Gastroesophageal sphincter (tissue), 3 donors: ENCODE results near the gene GDF2.

Experiments used
- EP300 ChIP-seq: sonication (generic); formaldehyde crosslinking; IDR thresholded peaks from one replicate; pipeline ENCODE4 v1.6.1; 2017; ENCODE audit warnings: antibody characterized with exemption, mild to moderate bottlenecking
- POLR2AphosphoS5 ChIP-seq: sonication (generic); formaldehyde crosslinking; IDR thresholded peaks from one replicate; pipeline ENCODE4 v1.6.1; 2017; ENCODE audit warnings: antibody characterized with exemption
- TF ChIP-seq, protein P1 (sequence below), 4 experiments: fragments of 200-600 bp in 2 of 4; fragments of 450-650 bp in 2 of 4; sonication (generic) in 1 of 4; IDR thresholded peaks; one replicate each; pipeline ENCODE4 v1.5.1; 2017 to 2019; ENCODE audit warnings: antibody characterized with exemption in 4 of 4, mild to moderate bottlenecking in 2 of 4, moderate library complexity in 2 of 4

DNA sequence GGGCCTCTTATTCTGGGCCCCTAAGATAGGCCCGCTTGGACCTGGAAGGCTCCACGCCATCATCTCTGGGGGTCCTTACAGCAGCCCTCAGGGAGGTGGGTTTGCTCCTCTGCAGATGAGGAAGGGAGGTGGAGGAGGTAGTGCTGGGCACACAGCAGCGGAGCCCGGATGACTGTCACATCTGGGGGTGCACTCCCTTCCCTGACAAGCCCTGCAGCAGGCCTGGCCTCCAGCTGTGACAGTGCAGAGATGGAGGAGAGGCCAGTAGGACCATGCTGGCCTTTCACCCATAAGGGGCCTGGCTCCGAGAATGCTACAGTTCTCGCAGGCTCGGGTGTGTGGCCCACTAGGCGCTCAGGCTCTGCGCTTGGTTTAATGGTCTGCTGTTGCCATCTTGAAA, 9.2 kb downstream of the GDF2 start:
- TF ChIP-seq POLR2AphosphoS5: no peak
- TF ChIP-seq, protein P1, sequence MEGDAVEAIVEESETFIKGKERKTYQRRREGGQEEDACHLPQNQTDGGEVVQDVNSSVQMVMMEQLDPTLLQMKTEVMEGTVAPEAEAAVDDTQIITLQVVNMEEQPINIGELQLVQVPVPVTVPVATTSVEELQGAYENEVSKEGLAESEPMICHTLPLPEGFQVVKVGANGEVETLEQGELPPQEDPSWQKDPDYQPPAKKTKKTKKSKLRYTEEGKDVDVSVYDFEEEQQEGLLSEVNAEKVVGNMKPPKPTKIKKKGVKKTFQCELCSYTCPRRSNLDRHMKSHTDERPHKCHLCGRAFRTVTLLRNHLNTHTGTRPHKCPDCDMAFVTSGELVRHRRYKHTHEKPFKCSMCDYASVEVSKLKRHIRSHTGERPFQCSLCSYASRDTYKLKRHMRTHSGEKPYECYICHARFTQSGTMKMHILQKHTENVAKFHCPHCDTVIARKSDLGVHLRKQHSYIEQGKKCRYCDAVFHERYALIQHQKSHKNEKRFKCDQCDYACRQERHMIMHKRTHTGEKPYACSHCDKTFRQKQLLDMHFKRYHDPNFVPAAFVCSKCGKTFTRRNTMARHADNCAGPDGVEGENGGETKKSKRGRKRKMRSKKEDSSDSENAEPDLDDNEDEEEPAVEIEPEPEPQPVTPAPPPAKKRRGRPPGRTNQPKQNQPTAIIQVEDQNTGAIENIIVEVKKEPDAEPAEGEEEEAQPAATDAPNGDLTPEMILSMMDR (IDR thresholded peaks at IDR 0.05): no peak
- no peak for TF ChIP-seq EP300
